AG04450 (cell line): Measurements from ENCODE around the gene TFF2. TPM values are rescaled to one million over a fixed set of nuclear protein-coding genes. Genes with fewer than 3 reads are reported as not detected.

Experiments used
- CTCF ChIA-PET: fragments of 300-600, 350-600 bp; formaldehyde crosslinking; extraction: SDS; loops from one replicate; lab custom pipeline; 2022; ENCODE audit warnings: antibody characterized with exemption, inconsistent platforms; lab: Charles Lee
- POLR2A ChIA-PET: fragments of 350-600 bp; formaldehyde crosslinking; extraction: SDS; loops from one replicate; lab custom pipeline; 2021; ENCODE audit warnings: antibody characterized with exemption, inconsistent platforms; lab: Yijun Ruan, JAX
- DNase-seq: peaks from one replicate; pipeline ENCODE4 v3.0.0-alpha.2; 2011; ENCODE audit warnings: low read depth, low spot score
- H3K27ac ChIP-seq: one replicate; pipeline ENCODE4 v1.5.1; 2012; ENCODE audit warnings: low read depth, low read length, control low read depth
- H3K27me3 ChIP-seq: one replicate; pipeline ENCODE4 v1.6.0; 2012; ENCODE audit warnings: low read length; ENCODE audit not compliant: control insufficient read depth, insufficient read depth
- H3K4me3 ChIP-seq: 2 replicates; pipeline ENCODE4 v1.5.1; 2011; ENCODE audit warnings: mild to moderate bottlenecking, low read depth, low read length, control low read depth
- H3K9me3 ChIP-seq: 2 replicates; pipeline ENCODE4 v1.5.1; 2012; ENCODE audit warnings: low read length; ENCODE audit not compliant: control insufficient read depth, insufficient read depth
- CTCF ChIP-seq: IDR thresholded peaks from 2 replicates; pipeline ENCODE4 v1.5.1; 2011; ENCODE audit warnings: low read depth, low read length, control low read depth, inconsistent platforms
- polyA plus RNA-seq: library from polyadenylated mRNA; depleted of rRNA; stranded (reverse); fragments of >200 nt; gene quantifications from 2 replicates; pipeline ENCODE4 v1.2.3, GENCODE V29; 2011

TFF2 gene
- polyA plus RNA-seq, 1 experiment: not detected

- CTCF ChIA-PET: no interaction called here
- no peak for TF ChIP-seq CTCF
- Histone ChIP-seq H3K4me3 (no peak overlapping the region), H3K27ac (no peak overlapping the region), H3K27me3 (peaks cover 8% of the 10 kb centered on the region), H3K9me3 (no peaks in the 10 kb centered on the region; the same call in 1 of the 2 replicates)
- POLR2A ChIA-PET: no interaction called here
- DNase-seq: no peak
Measured at GRCh38 chr21:42392731-42393442, 42.1 kb upstream of the TFF2 start.

- ChIA-PET POLR2A (no interaction called here), CTCF (no interaction called here)
- Histone ChIP-seq H3K27me3 (peaks cover 8% of the 10 kb centered on the region), H3K4me3 (no peak overlapping the region), H3K27ac (no peak overlapping the region), H3K9me3 (no peaks in the 10 kb centered on the region; the same call in 1 of the 2 replicates)
- DNase-seq: no peak
- no peak for TF ChIP-seq CTCF
Measured at GRCh38 chr21:42391297-42391696, 40.5 kb upstream of the TFF2 start.

- ChIA-PET CTCF (no interaction called here), POLR2A (no interaction called here)
- H3K9me3 ChIP-seq: no peaks in the 10 kb centered on the region; the same call in 1 of the 2 replicates
- no peak for TF ChIP-seq CTCF
- no peak overlapping the region for H3K27ac ChIP-seq
- DNase-seq: no peak
- H3K27me3 ChIP-seq: peaks cover 8% of the 10 kb centered on the region
- no peak overlapping the region for H3K4me3 ChIP-seq
Measured at GRCh38 chr21:42390696-42391095, 39.9 kb upstream of the TFF2 start.

GRCh38 chr21:42390193-42390592 lies 39.4 kb upstream of the TFF2 start:
- CTCF ChIA-PET: no interaction called here
- DNase-seq: no peak

More at GRCh38 chr21:42390193-42390592, 39.4 kb upstream of the TFF2 start:
- Histone ChIP-seq H3K9me3 (no peaks in the 10 kb centered on the region; the same call in 1 of the 2 replicates), H3K27me3 (peaks cover 8% of the 10 kb centered on the region), H3K4me3 (no peak overlapping the region), H3K27ac (no peak overlapping the region)
- POLR2A ChIA-PET: no interaction called here
- TF ChIP-seq CTCF: no peak
